ENCODE data around the gene IGF1R. TPM values are rescaled to one million over a fixed set of nuclear protein-coding genes. Genes with fewer than 3 reads are reported as not detected.

IGF1R gene
- total and polyA plus RNA-seq, 2 donors (not counting 3 experiments of a cell fraction or from before 2014, with no cell fraction given), result 16.1 to 59.1 TPM

GRCh38 chr15:98970799-98971198, 322.5 kb downstream of the IGF1R start:
- no peak overlapping the region for H3K4me3 ChIP-seq (replicated peaks in 1 of 3; ENCODE audit: insufficient read depth in 1 of 3, low read depth in 1 of 3, low read length in 3 of 3)
- FAIRE-seq (no peak), DNase-seq (ENCODE audit: low read depth, low spot score) (no peak)
- intact Hi-C loops (cut with micrococcal nuclease), result no loop called here
- H3K27ac ChIP-seq (ENCODE audit: insufficient read depth, low read depth, low read length), result no peak overlapping the region
- H3K4me2 ChIP-seq (ENCODE audit: insufficient read depth, low read length), result no peak overlapping the region
- BruUV-seq (replicated peaks), result no TSS peak
- H3K27me3 ChIP-seq (ENCODE audit: control insufficient read depth in 2 of 2, insufficient read depth in 2 of 2, low read length in 2 of 2), result no peaks in the 10 kb centered on the region
- H4K20me1 ChIP-seq (replicated peaks; ENCODE audit: control insufficient read depth, extremely low read depth, insufficient read depth, low read length), result no peaks in the 10 kb centered on the region
- dilution Hi-C loops (cut with MboI; ENCODE audit: extremely low pct_ligation_motif_present, low sequenced_read_pairs), result no loop called here
- H3K9ac ChIP-seq (replicated peaks; ENCODE audit: extremely low read depth, insufficient read depth, low read length), result no peak overlapping the region
- no peaks in the 10 kb centered on the region for H3K79me2 ChIP-seq (ENCODE audit: control insufficient read depth, insufficient read depth, low read length)
- H3K4me1 ChIP-seq (ENCODE audit: control insufficient read depth, extremely low read depth, insufficient read depth, low read length), result no peaks in the 10 kb centered on the region
- no peaks in the 10 kb centered on the region for H3K9me1 ChIP-seq (replicated peaks; ENCODE audit: control insufficient read depth, extremely low read depth, insufficient read depth, low read length)
- CTCF ChIA-PET, result no interaction called here
- no peaks in the 10 kb centered on the region for H3K36me3 ChIP-seq (ENCODE audit: control insufficient read depth in 2 of 2, extremely low read depth in 1 of 2, insufficient read depth in 2 of 2, low read length in 2 of 2)
- no peak for TF ChIP-seq POLR2AphosphoS5 (IDR thresholded peaks at IDR 0.05; ENCODE audit: insufficient read depth, low read depth, low read length)
- no peak for TF ChIP-seq POLR2A (IDR thresholded peaks at IDR 0.05; ENCODE audit: low read depth, low read length)
- TF ChIP-seq JUN (IDR thresholded peaks at IDR 0.05; ENCODE audit: borderline replicate concordance, insufficient read depth, insufficient read length, low read depth), result no peak
- no peak for TF ChIP-seq MYC (IDR thresholded peaks at IDR 0.05; ENCODE audit: low read depth, low read length)
- TF ChIP-seq CTCF (IDR thresholded peaks at IDR 0.05; ENCODE audit: extremely low read depth in 1 of 2, insufficient read depth in 1 of 2, low read depth in 1 of 2, low read length in 2 of 2), result no peak
- TF ChIP-seq MAX (IDR thresholded peaks at IDR 0.05; ENCODE audit: insufficient read depth, insufficient read length), result no peak
- POLR2A ChIA-PET, result no interaction called here
- H3K9me3 ChIP-seq (replicated peaks; ENCODE audit: control insufficient read depth, insufficient read depth, low read length), result no peaks in the 10 kb centered on the region
- no peak overlapping the region for H2AFZ ChIP-seq (ENCODE audit: low read depth, low read length)

GRCh38 chr15:98976500-98976899, 328.2 kb downstream of the IGF1R start:
- CTCF ChIA-PET, result no interaction called here
- FAIRE-seq (no peak), DNase-seq (ENCODE audit: low read depth, low spot score) (no peak)
- intact Hi-C loops (cut with micrococcal nuclease) (no loop called here), dilution Hi-C loops (cut with MboI; ENCODE audit: extremely low pct_ligation_motif_present, low sequenced_read_pairs) (no loop called here)
- Histone ChIP-seq H3K9me3 (replicated peaks; ENCODE audit: control insufficient read depth, insufficient read depth, low read length) (no peaks in the 10 kb centered on the region), H3K9ac (replicated peaks; ENCODE audit: extremely low read depth, insufficient read depth, low read length) (no peak overlapping the region), H3K36me3 (ENCODE audit: control insufficient read depth in 2 of 2, extremely low read depth in 1 of 2, insufficient read depth in 2 of 2, low read length in 2 of 2) (no peaks in the 10 kb centered on the region), H2AFZ (ENCODE audit: low read depth, low read length) (no peak overlapping the region), H3K4me3 (replicated peaks in 1 of 3; ENCODE audit: insufficient read depth in 1 of 3, low read depth in 1 of 3, low read length in 3 of 3) (no peak overlapping the region), H3K9me1 (replicated peaks; ENCODE audit: control insufficient read depth, extremely low read depth, insufficient read depth, low read length) (no peaks in the 10 kb centered on the region), H3K4me1 (ENCODE audit: control insufficient read depth, extremely low read depth, insufficient read depth, low read length) (no peaks in the 10 kb centered on the region), H3K27me3 (ENCODE audit: control insufficient read depth in 2 of 2, insufficient read depth in 2 of 2, low read length in 2 of 2) (no peaks in the 10 kb centered on the region), H3K4me2 (ENCODE audit: insufficient read depth, low read length) (no peak overlapping the region), H3K27ac (ENCODE audit: insufficient read depth, low read depth, low read length) (no peak overlapping the region), H4K20me1 (replicated peaks; ENCODE audit: control insufficient read depth, extremely low read depth, insufficient read depth, low read length) (no peaks in the 10 kb centered on the region), H3K79me2 (ENCODE audit: control insufficient read depth, insufficient read depth, low read length) (no peaks in the 10 kb centered on the region)
- BruUV-seq (replicated peaks), result no TSS peak
- POLR2A ChIA-PET, result no interaction called here
- TF ChIP-seq FOS (IDR thresholded peaks at IDR 0.05; ENCODE audit: borderline replicate concordance, insufficient read depth, low read length) (no peak), MYC (IDR thresholded peaks at IDR 0.05; ENCODE audit: low read depth, low read length) (no peak), CTCF (IDR thresholded peaks at IDR 0.05; ENCODE audit: extremely low read depth in 1 of 2, insufficient read depth in 1 of 2, low read depth in 1 of 2, low read length in 2 of 2) (no peak), JUN (IDR thresholded peaks at IDR 0.05; ENCODE audit: borderline replicate concordance, insufficient read depth, insufficient read length, low read depth) (no peak)
